ENCODE measurements around the gene COL12A1. TPM values are rescaled to one million over a fixed set of nuclear protein-coding genes. Genes with fewer than 3 reads are reported as not detected.

The COL12A1 gene
- total RNA-seq, 1 experiment from 2014 or later = 0.96 TPM

DNA sequence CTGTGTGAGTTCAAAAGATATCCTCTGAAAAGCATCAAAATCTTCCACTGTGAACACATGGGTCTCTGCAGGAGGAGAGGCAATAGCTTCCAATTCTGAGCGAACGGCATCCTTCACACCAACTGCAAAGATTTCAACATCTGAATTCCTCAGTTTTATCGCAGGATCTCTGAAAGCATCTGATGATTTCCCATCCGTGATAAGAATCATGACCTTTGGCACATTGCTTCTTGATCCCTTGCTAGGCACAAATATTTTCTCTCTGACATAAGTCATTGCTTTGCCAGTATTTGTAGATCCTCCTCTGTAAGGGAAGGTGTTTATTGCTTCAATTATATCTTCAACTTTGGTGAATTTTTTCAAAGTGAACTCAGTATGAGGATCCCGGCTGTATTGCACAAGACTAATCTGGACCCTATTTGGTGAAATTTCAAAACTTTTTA is 22.7 kb downstream of the COL12A1 start:
- H3K4me1 Mint-ChIP-seq = peaks cover 0 to 3% of the 10 kb centered on the region in 2 experiments; a peak in 1 of 4 replicates
- no peak overlapping the region for H4K91ac ChIP-seq (ENCODE audit: insufficient read length, low read depth, low read length)
- H3K14ac ChIP-seq (ENCODE audit: insufficient read depth, low read length) = no peak overlapping the region
- no peak overlapping the region for H3K27ac Mint-ChIP-seq
- no peaks in the 10 kb centered on the region for H3K79me2 ChIP-seq (ENCODE audit: insufficient read depth, low read length)
- H3K36me3 Mint-ChIP-seq (ENCODE audit: insufficient read depth in 1 of 3, low read depth in 3 of 3) = no peaks in the 10 kb centered on the region
- no peak overlapping the region for H3K23ac ChIP-seq (ENCODE audit: insufficient read length, low read depth, low read length)
- H2AK5ac ChIP-seq (ENCODE audit: insufficient read length, low read length) = no peak overlapping the region
- no peak overlapping the region for H2BK20ac ChIP-seq (ENCODE audit: low read depth, low read length, poor library complexity, severe bottlenecking)
- no peak overlapping the region for H3K4ac ChIP-seq (ENCODE audit: low read depth, low read length)
- no peaks in the 10 kb centered on the region for H4K20me1 ChIP-seq (ENCODE audit: control insufficient read depth, insufficient read depth, insufficient read length)
- no peaks in the 10 kb centered on the region; the same call in 1 of the 2 replicates for H3K27me3 Mint-ChIP-seq (ENCODE audit: low read depth)
- no peak overlapping the region for H4K5ac ChIP-seq (ENCODE audit: insufficient read length, low read depth, low read length)
- H3K56ac ChIP-seq (ENCODE audit: insufficient read length, low read depth, low read length) = no peak overlapping the region
- no peak overlapping the region for H2AFZ ChIP-seq (ENCODE audit: low read length)
- H3K9me3 Mint-ChIP-seq = peaks cover 3 to 4% of the 10 kb centered on the region in 2 experiments; a peak in 1 of 5 replicates
- no CpG with 5 or more reads among the region's 5 CpGs for WGBS (ENCODE audit: extremely low coverage, insufficient read length, low lambda C conversion rate)
- H4K8ac ChIP-seq (replicated peaks; ENCODE audit: insufficient read length, low read depth, low read length) = no peak overlapping the region
- H3K79me1 ChIP-seq (ENCODE audit: insufficient read depth, low read depth, low read length, poor library complexity, severe bottlenecking) = no peaks in the 10 kb centered on the region
- no peak overlapping the region for H3K18ac ChIP-seq (ENCODE audit: insufficient read length, low read depth, low read length)
- no peak overlapping the region for H2BK5ac ChIP-seq (ENCODE audit: insufficient read length, low read length)
- H2BK12ac ChIP-seq (ENCODE audit: insufficient read length, low read depth, low read length) = no peak overlapping the region
- no peak for DNase-seq
- H2BK120ac ChIP-seq (ENCODE audit: low read depth, low read length, poor library complexity, severe bottlenecking) = no peak overlapping the region
- H3K9me3 ChIP-seq (ENCODE audit: control insufficient read depth, low read depth, low read length) = no peaks in the 10 kb centered on the region
- no peak overlapping the region for H3K27ac ChIP-seq (ENCODE audit: insufficient read length, low read depth, low read length)
- H3K4me3 Mint-ChIP-seq = no peak overlapping the region
- no peaks in the 10 kb centered on the region; the same call in 1 of the 2 replicates for H3K4me1 ChIP-seq (ENCODE audit: insufficient read depth, low read length)
- H3T11ph ChIP-seq (ENCODE audit: low read length) = no peak overlapping the region
- no peaks in the 10 kb centered on the region for H3K27me3 ChIP-seq (ENCODE audit: insufficient read depth, low read length)
- no peaks in the 10 kb centered on the region for H3K23me2 ChIP-seq (ENCODE audit: insufficient read length, low read depth, low read length, poor library complexity, severe bottlenecking)
- H2BK15ac ChIP-seq (ENCODE audit: low read depth, low read length) = no peak overlapping the region
- no peak overlapping the region for H3K9ac ChIP-seq (ENCODE audit: extremely low read depth, insufficient read length, low read length)
- TF ChIP-seq CTCF (conservative IDR thresholded peaks at IDR 0.05) = no peak
- H3K4me2 ChIP-seq (ENCODE audit: insufficient read depth, insufficient read length, low read length) = no peak overlapping the region

Measured in H9 (cell line).